GM12878 (cell line): Measurements from ENCODE around the gene RNF181. TPM values are rescaled to one million over a fixed set of nuclear protein-coding genes. Genes with fewer than 3 reads are reported as not detected.

Experiments used
- ATAC-seq: fragments of 200-7000 bp; cut with Tn5 transposase; 3 replicates; pipeline ENCODE4 v1.9.1; 2020; ENCODE audit warnings: mild to moderate bottlenecking, moderate library complexity
- BruUV-seq: library from RNA; stranded (reverse); fragments of 400-500 nt; replicated peaks from 2 replicates; lab custom pipeline; 2021; lab: Mats Ljungman, UMichigan
- CTCF ChIA-PET: fragments of 300-600 bp; sonication (Branson Sonifier 250); formaldehyde crosslinking; extraction: SDS; loops from one replicate; lab custom pipeline; 2021; ENCODE audit warnings: inconsistent platforms; lab: Yijun Ruan, JAX
- POLR2A ChIA-PET: fragments of 350-600 bp; formaldehyde crosslinking; extraction: SDS; loops from one replicate; lab custom pipeline; 2021; ENCODE audit warnings: inconsistent platforms; lab: Charles Lee
- RAD21 ChIA-PET: fragments of 300-600 bp; sonication (Branson Sonifier 250); formaldehyde crosslinking; loops from one replicate; lab custom pipeline; 2023; ENCODE audit warnings: antibody characterized with exemption; ENCODE audit not compliant: unreplicated experiment; lab: Charles Lee
- SMC1A ChIA-PET: fragments of 300-600 bp; sonication (Branson Sonifier 250); formaldehyde crosslinking; loops from one replicate; lab custom pipeline; 2023; ENCODE audit not compliant: unreplicated experiment, uncharacterized antibody; lab: Charles Lee
- DNase-seq: peaks from one replicate; pipeline ENCODE4 v3.0.0-alpha.2; 2011; ENCODE audit warnings: low read depth, low spot score
- FAIRE-seq: peaks from 3 replicates; lab custom pipeline; 2011; peaks lifted over from hg19 to GRCh38; lab: Jason Lieb, UNC
- H2AFZ ChIP-seq: 2 replicates; pipeline ENCODE4 v1.6.0; 2011; ENCODE audit warnings: low read depth, low read length, control low read depth; ENCODE audit not compliant: control insufficient read depth
- H3K27ac ChIP-seq: 2 replicates; pipeline ENCODE4 v1.5.1; 2011; ENCODE audit warnings: control low read depth; ENCODE audit not compliant: control insufficient read depth, insufficient read depth
- H3K27me3 ChIP-seq, 2 experiments: replicated peaks in 1 of 2; 2 replicates each; pipeline versions ENCODE4 v1.6.0 to v1.6.1; 2011; ENCODE audit warnings: low read length in 1 of 2; ENCODE audit not compliant: control insufficient read depth in 2 of 2, insufficient read depth in 2 of 2
- H3K36me3 ChIP-seq, 2 experiments: 2 replicates each; pipeline ENCODE4 v1.5.1; 2011; ENCODE audit warnings: low read length in 1 of 2; ENCODE audit not compliant: control insufficient read depth in 2 of 2, insufficient read depth in 2 of 2
- H3K4me1 ChIP-seq: 2 replicates; pipeline ENCODE4 v1.6.1; 2011; ENCODE audit warnings: mild to moderate bottlenecking, low read length, moderate library complexity, mixed read lengths; ENCODE audit not compliant: control insufficient read depth, insufficient read depth
- H3K4me2 ChIP-seq: 2 replicates; pipeline ENCODE4 v1.6.0; 2011; ENCODE audit warnings: control low read depth; ENCODE audit not compliant: control insufficient read depth, insufficient read depth
- H3K4me3 ChIP-seq: fragments of 200-600 bp; sonication (generic); 2 replicates; pipeline ENCODE4 v1.5.1; 2016
- H3K79me2 ChIP-seq: 2 replicates; pipeline ENCODE4 v1.6.0; 2011; ENCODE audit warnings: low read length; ENCODE audit not compliant: control insufficient read depth, insufficient read depth
- H3K9ac ChIP-seq: 2 replicates; pipeline ENCODE4 v1.8.0; 2011; ENCODE audit warnings: low read length, control low read depth, mixed read lengths; ENCODE audit not compliant: control insufficient read depth, insufficient read depth
- H3K9me3 ChIP-seq: replicated peaks from 3 replicates; pipeline ENCODE4 v1.5.1; 2011; ENCODE audit warnings: mild to moderate bottlenecking, low read length; ENCODE audit not compliant: control insufficient read depth, insufficient read depth
- H4K20me1 ChIP-seq: 2 replicates; pipeline ENCODE4 v1.6.0; 2011; ENCODE audit not compliant: control insufficient read depth, insufficient read depth
- BMI1 ChIP-seq: fragments of 450-650 bp; IDR thresholded peaks from 2 replicates; pipeline ENCODE4 v1.6.1; 2016; ENCODE audit warnings: mild to moderate bottlenecking, moderate library complexity, borderline replicate concordance
- BRCA1 ChIP-seq: IDR thresholded peaks from 2 replicates; pipeline ENCODE4 v1.6.1; 2011; ENCODE audit warnings: low read depth, low read length, improper control_type of control experiment
- CUX1 ChIP-seq: IDR thresholded peaks from 2 replicates; pipeline ENCODE4 v1.6.1; 2012; ENCODE audit warnings: improper control_type of control experiment, low read depth, low read length; ENCODE audit not compliant: insufficient replicate concordance
- DPF2 ChIP-seq: fragments of 450-650 bp; IDR thresholded peaks from 2 replicates; pipeline ENCODE4 v1.6.1; 2017; ENCODE audit warnings: mild to moderate bottlenecking
- IKZF1 ChIP-seq: fragments of 450-650 bp; conservative IDR thresholded peaks from 2 replicates; pipeline ENCODE4 v1.6.1; 2017; ENCODE audit warnings: antibody characterized with exemption, mild to moderate bottlenecking
- IKZF2 ChIP-seq, 2 experiments: fragments of 450-650 bp; IDR thresholded peaks; 2 replicates each; pipeline ENCODE4 v1.6.1; 2017; ENCODE audit warnings: mild to moderate bottlenecking in 2 of 2, moderate library complexity in 2 of 2
- MLLT1 ChIP-seq: fragments of 450-650 bp; IDR thresholded peaks from 2 replicates; pipeline ENCODE4 v1.6.1; 2016; ENCODE audit warnings: mild to moderate bottlenecking
- RUNX3 ChIP-seq: IDR thresholded peaks from 2 replicates; pipeline ENCODE4 v1.6.1; 2012; ENCODE audit warnings: low read length, inconsistent platforms
- SPI1 ChIP-seq: IDR thresholded peaks from 2 replicates; pipeline ENCODE4 v1.6.1; 2011; ENCODE audit warnings: low read depth, mild to moderate bottlenecking, low read length, moderate library complexity, borderline replicate concordance; ENCODE audit not compliant: insufficient read depth
- ZNF384 ChIP-seq: IDR thresholded peaks from 2 replicates; pipeline ENCODE4 v1.6.1; 2012; ENCODE audit warnings: low read depth, mild to moderate bottlenecking, low read length, improper control_type of control experiment, borderline replicate concordance
- WGBS: methylation state at CpG from one replicate; pipeline ENCODE4 v1.1.6; 2016; ENCODE audit warnings: low lambda C conversion rate; ENCODE audit not compliant: insufficient replicate concordance, insufficient coverage; ENCODE audit errors: missing lambda C conversion rate; 5-methylcytosine and 5-hydroxymethylcytosine counted together
- in situ Hi-C: fragments of 300-500 bp; cut with MboI; formaldehyde crosslinking; loops from 9 replicates; pipeline ENCODE4 v1.14.3; 2018; ENCODE audit warnings: mixed read lengths
- intact Hi-C: fragments of 100-400 bp; cut with micrococcal nuclease; formaldehyde crosslinking; loops from one replicate; pipeline ENCODE4 v1.14.2; 2022; ENCODE audit not compliant: unreplicated experiment
- polyA plus RNA-seq, 11 experiments: library from polyadenylated mRNA; depleted of rRNA in 4 of 11; unstranded in 6 of 11; stranded (reverse) in 5 of 11; fragments of >200 nt; fragmentation: Nextera tagmentation in 4 of 11; fragmentation: Illumina TruSeq in 1 of 11; extraction: Ambion mirVana in 4 of 11; extraction: Trizol in 1 of 11; gene quantifications; 1 replicate in 1 of 11; 2 replicates in 10 of 11; pipeline versions ENCODE4 v1.2.1 to v1.2.3, GENCODE V29; 2011 to 2016; ENCODE audit warnings: inconsistent platforms in 2 of 11, missing spikeins in 2 of 11, low read depth in 1 of 11
- total RNA-seq, 4 experiments: library from RNA; depleted of rRNA in 3 of 4; stranded (reverse); fragments of >200 nt in 3 of 4; fragmentation: Illumina TruSeq in 1 of 4; extraction: Trizol in 1 of 4; gene quantifications; 2 replicates each; pipeline versions ENCODE4 v1.2.1 to v1.2.3, GENCODE V29; 2013 to 2021
- TF ChIP-seq, protein P1 (sequence below): fragments of 450-650 bp; IDR thresholded peaks from 2 replicates; pipeline ENCODE4 v1.6.1; 2017; ENCODE audit warnings: low read depth, mild to moderate bottlenecking, moderate library complexity

RNF181 gene
- total and polyA plus RNA-seq, 10 of the 15 experiments (the other 5 are each of a cell fraction or from before 2014, with no cell fraction given), result 101 to 409 (median 213) TPM

- TF ChIP-seq CUX1 (no peak), BMI1 (no peak), BRCA1 (no peak)
These were observed 28.4 kb downstream of the RNF181 start (continued) for GRCh38 chr2:85623991-85624390.

DNA sequence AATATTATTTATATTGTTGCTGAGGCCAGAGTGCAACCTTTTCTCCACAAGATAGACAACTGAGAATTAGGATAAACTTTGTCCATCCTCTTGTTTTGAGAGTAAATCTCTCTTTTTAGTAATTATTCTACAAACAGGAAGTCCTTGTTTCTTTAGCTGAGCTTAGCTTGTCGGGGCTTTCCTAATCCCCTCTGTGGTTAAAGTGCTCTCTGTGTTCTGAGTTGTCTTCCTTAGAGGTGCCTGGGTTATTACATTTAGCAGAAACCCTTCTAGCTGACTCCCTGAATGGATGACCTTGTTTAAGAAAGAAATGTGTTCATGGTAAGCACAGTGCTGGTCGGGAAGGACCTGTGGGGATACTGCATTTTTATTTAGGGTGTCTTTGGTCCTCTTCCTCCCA lies 33.1 kb downstream of the RNF181 start:
- Histone ChIP-seq H2AFZ (no peak overlapping the region), H3K27me3 (no peaks in the 10 kb centered on the region), H3K9ac (no peak overlapping the region), H3K9me3 (no peaks in the 10 kb centered on the region), H3K4me3 (no peak overlapping the region), H4K20me1 (no peaks in the 10 kb centered on the region), H3K27ac (peak overlapping the region; percentile 38), H3K79me2 (no peaks in the 10 kb centered on the region)
- ChIA-PET POLR2A (interaction anchor here (0.9 to 1.5 kb wide), 3 partner anchors 8 to 90 kb away, joined by 3 to 4 read pairs (median 3); partner anchors contain the start of gene MAT2A), RAD21 (interaction anchor here (1.0 kb wide), 1 partner anchor 9 kb away, joined by 7 read pairs; no protein-coding TSS in a partner anchor)
- in situ Hi-C loops, result no loop called here
- DNase-seq (no peak), FAIRE-seq (no peak)
- intact Hi-C loops, result no loop called here
- TF ChIP-seq SPI1 (peak; percentile 47; the same call in 1 of the 2 replicates), IKZF2 (IDR thresholded peaks at IDR 0.05) (peak; percentile 19 to 29; a peak in 1 of 4 replicates), DPF2 (peak; percentile 20; the same call in 1 of the 2 replicates), IKZF1 (peak; percentile 45; the same call in 1 of the 2 replicates), ZNF384 (no peak), RUNX3 (peak; percentile 65), MLLT1 (no peak)
- TF ChIP-seq, protein P1, sequence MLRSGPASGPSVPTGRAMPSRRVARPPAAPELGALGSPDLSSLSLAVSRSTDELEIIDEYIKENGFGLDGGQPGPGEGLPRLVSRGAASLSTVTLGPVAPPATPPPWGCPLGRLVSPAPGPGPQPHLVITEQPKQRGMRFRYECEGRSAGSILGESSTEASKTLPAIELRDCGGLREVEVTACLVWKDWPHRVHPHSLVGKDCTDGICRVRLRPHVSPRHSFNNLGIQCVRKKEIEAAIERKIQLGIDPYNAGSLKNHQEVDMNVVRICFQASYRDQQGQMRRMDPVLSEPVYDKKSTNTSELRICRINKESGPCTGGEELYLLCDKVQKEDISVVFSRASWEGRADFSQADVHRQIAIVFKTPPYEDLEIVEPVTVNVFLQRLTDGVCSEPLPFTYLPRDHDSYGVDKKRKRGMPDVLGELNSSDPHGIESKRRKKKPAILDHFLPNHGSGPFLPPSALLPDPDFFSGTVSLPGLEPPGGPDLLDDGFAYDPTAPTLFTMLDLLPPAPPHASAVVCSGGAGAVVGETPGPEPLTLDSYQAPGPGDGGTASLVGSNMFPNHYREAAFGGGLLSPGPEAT, result peak; percentile 64; the same call in 1 of the 2 replicates
- TF ChIP-seq, all 136 proteins: peak for 6
- peak; percentile 97 for ATAC-seq
- Histone ChIP-seq H3K4me2 (no peak overlapping the region), H3K36me3 (peaks cover 10 to 38% of the 10 kb centered on the region in 2 experiments), H3K4me1 (no peaks in the 10 kb centered on the region)
- SMC1A ChIA-PET, result interaction anchor here (1.3 to 3.0 kb wide), 2 partner anchors 9 kb away, joined by 4 to 20 read pairs; no protein-coding TSS in a partner anchor
- BruUV-seq, result no TSS peak
- 34% methylated on average over 2 of the region's 2 CpGs for WGBS
- CTCF ChIA-PET, result interaction anchor here (0.6 to 3.3 kb wide), 8 partner anchors 8 to 557 kb away, joined by 3 to 31 read pairs (median 3); partner anchors contain the start of gene C2orf68
